SH-SY5Y (cell line): ENCODE measurements around the gene SGF29.

Experiments used
- GATA2 ChIP-seq: IDR thresholded peaks from 2 replicates; pipeline ENCODE4 v1.6.1; 2011; ENCODE audit warnings: mild to moderate bottlenecking, low read depth, low read length
- GATA3 ChIP-seq: IDR thresholded peaks from 2 replicates; pipeline ENCODE4 v1.6.1; 2011; ENCODE audit warnings: low read depth, mild to moderate bottlenecking, low read length, moderate library complexity

DNA sequence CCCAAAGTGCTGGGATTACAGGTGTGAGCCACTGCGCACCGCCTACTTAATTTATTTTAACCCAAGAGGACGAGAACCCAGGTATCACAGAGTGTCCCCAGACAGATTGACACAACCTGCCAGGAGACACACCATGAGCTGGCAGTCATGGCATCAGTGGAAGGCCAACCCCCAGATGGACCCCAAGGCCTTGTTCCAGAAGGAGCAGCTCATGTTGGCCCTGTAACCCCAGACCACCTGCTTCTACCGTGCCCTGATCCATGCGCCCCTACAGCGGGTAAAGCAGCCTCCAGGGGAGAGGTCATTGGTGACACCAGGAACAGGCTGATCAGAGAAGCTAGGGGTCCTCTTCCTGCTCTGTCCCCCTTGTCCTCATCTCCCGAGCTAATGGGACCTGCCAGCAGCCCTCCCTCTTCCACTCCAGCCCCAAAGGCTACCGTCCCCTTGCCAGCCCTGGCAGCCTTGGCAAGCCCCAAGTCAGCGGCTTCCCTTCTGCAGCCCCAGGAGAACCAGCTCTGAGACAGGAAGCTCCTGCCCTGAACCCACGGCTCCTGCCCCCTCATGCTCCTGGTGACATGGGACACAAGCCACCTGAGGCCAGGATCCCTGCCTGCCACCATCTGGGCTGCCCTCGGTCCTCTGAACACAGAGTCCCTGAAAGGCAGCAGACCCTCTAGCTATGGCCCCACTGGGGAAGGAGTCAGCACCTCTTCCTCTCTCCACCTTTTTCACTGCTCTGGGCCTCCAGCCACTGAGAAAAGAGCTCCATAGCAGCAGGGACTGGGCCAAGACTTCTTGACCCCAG is 49.9 kb downstream of the SGF29 start:
- TF ChIP-seq GATA2 (no peak), GATA3 (no peak)
